Endothelial cell of umbilical vein (primary cell): ENCODE results near the gene ATXN2. TPM values are rescaled to one million over a fixed set of nuclear protein-coding genes. Genes with fewer than 3 reads are reported as not detected.

Experiments
- BruUV-seq: library from RNA; stranded (reverse); fragments of 400-500 nt; replicated peaks from 2 replicates; lab custom pipeline; 2021; lab: Mats Ljungman, UMichigan
- CTCF ChIA-PET: fragments of 300-600, 350-600 bp; sonication (Branson Sonifier 250); formaldehyde crosslinking; loops from one replicate; lab custom pipeline; 2021; ENCODE audit warnings: antibody characterized with exemption, inconsistent platforms; lab: Charles Lee
- POLR2A ChIA-PET: fragments of 300-600, 350-600 bp; sonication (Branson Sonifier 250); formaldehyde crosslinking; loops from one replicate; lab custom pipeline; 2021; ENCODE audit warnings: antibody characterized with exemption, inconsistent platforms; lab: Charles Lee
- DNase-seq: peaks from one replicate; pipeline ENCODE4 v3.0.0-alpha.2; 2011; ENCODE audit warnings: low read depth, low spot score
- FAIRE-seq: peaks from 2 replicates; lab custom pipeline; 2011; peaks lifted over from hg19 to GRCh38; lab: Jason Lieb, UNC
- H2AFZ ChIP-seq: 2 replicates; pipeline ENCODE4 v1.6.0; 2012; ENCODE audit warnings: low read depth, low read length, control low read depth, inconsistent platforms
- H3K27ac ChIP-seq: 2 replicates; pipeline ENCODE4 v1.5.1; 2011; ENCODE audit warnings: low read depth, mild to moderate bottlenecking, control low read depth, low read length, moderate library complexity; ENCODE audit not compliant: insufficient read depth
- H3K27me3 ChIP-seq, 2 experiments: 2 replicates each; pipeline versions ENCODE4 v1.6.0 to v1.6.1; 2011; ENCODE audit warnings: low read length in 2 of 2, mixed read lengths in 1 of 2; ENCODE audit not compliant: control insufficient read depth in 2 of 2, insufficient read depth in 2 of 2
- H3K36me3 ChIP-seq, 2 experiments: 2 replicates in 1 of 2; 3 replicates in 1 of 2; pipeline ENCODE4 v1.5.1; 2011; ENCODE audit warnings: low read length in 2 of 2, mild to moderate bottlenecking in 1 of 2, moderate library complexity in 1 of 2; ENCODE audit not compliant: control insufficient read depth in 2 of 2, insufficient read depth in 2 of 2; ENCODE audit errors: extremely low read depth in 1 of 2
- H3K4me1 ChIP-seq: 3 replicates; pipeline ENCODE4 v1.5.1; 2011; ENCODE audit warnings: mild to moderate bottlenecking, low read length; ENCODE audit not compliant: control insufficient read depth, insufficient read depth; ENCODE audit errors: extremely low read depth
- H3K4me2 ChIP-seq: 2 replicates; pipeline ENCODE4 v1.6.1; 2011; ENCODE audit warnings: low read length, control low read depth, mixed read lengths; ENCODE audit not compliant: insufficient read depth
- H3K4me3 ChIP-seq, 3 experiments: fragments of 200-600 bp in 1 of 3; sonication (generic), shearing (Covaris generic) in 1 of 3; replicated peaks in 1 of 3; 2 replicates each; pipeline ENCODE4 v1.5.1; 2011 to 2016; ENCODE audit warnings: control low read depth in 3 of 3, low read length in 3 of 3, mild to moderate bottlenecking in 2 of 3, inconsistent platforms in 1 of 3, low read depth in 1 of 3, moderate library complexity in 1 of 3; ENCODE audit not compliant: insufficient read depth in 1 of 3
- H3K79me2 ChIP-seq: 2 replicates; pipeline ENCODE4 v1.6.0; 2012; ENCODE audit warnings: low read length, inconsistent platforms; ENCODE audit not compliant: control insufficient read depth, insufficient read depth
- H3K9ac ChIP-seq: replicated peaks from 2 replicates; pipeline ENCODE3; 2011; ENCODE audit warnings: low read length, control low read depth; ENCODE audit not compliant: insufficient read depth; ENCODE audit errors: extremely low read depth
- H3K9me1 ChIP-seq: replicated peaks from 3 replicates; pipeline ENCODE4 v1.6.0; 2011; ENCODE audit warnings: mild to moderate bottlenecking, low read length; ENCODE audit not compliant: control insufficient read depth, insufficient read depth; ENCODE audit errors: extremely low read depth
- H3K9me3 ChIP-seq: replicated peaks from 2 replicates; pipeline ENCODE4 v1.5.1; 2012; ENCODE audit warnings: low read length, inconsistent platforms; ENCODE audit not compliant: control insufficient read depth, insufficient read depth
- H4K20me1 ChIP-seq: replicated peaks from 2 replicates; pipeline ENCODE3; 2011; ENCODE audit warnings: mild to moderate bottlenecking, low read length; ENCODE audit not compliant: control insufficient read depth, insufficient read depth; ENCODE audit errors: extremely low read depth
- EZH2 ChIP-seq: IDR thresholded peaks from 2 replicates; pipeline ENCODE4 v1.6.1; 2012; ENCODE audit warnings: borderline replicate concordance, low read depth, mild to moderate bottlenecking, moderate library complexity, low read length, inconsistent platforms; ENCODE audit not compliant: severe bottlenecking
- FOS ChIP-seq: IDR thresholded peaks from 2 replicates; pipeline ENCODE4 v1.6.1; 2011; ENCODE audit warnings: mild to moderate bottlenecking, low read length, moderate library complexity, borderline replicate concordance; ENCODE audit not compliant: insufficient read depth
- GATA2 ChIP-seq: IDR thresholded peaks from 2 replicates; pipeline ENCODE4 v1.7.0; 2011; ENCODE audit warnings: low read depth, mild to moderate bottlenecking, moderate library complexity, mixed read lengths, low read length; ENCODE audit not compliant: insufficient read length, insufficient read depth
- JUN ChIP-seq: IDR thresholded peaks from 2 replicates; pipeline ENCODE4 v1.6.1; 2011; ENCODE audit warnings: borderline replicate concordance, low read depth; ENCODE audit not compliant: insufficient read length, insufficient read depth
- MAX ChIP-seq: IDR thresholded peaks from 2 replicates; pipeline ENCODE4 v1.6.1; 2011; ENCODE audit not compliant: insufficient read depth, insufficient read length
- MYC ChIP-seq: IDR thresholded peaks from one replicate; pipeline ENCODE4 v1.6.1; 2011; ENCODE audit warnings: mild to moderate bottlenecking, low read depth, low read length
- POLR2A ChIP-seq: IDR thresholded peaks from 2 replicates; pipeline ENCODE4 v1.6.1; 2012; ENCODE audit warnings: low read depth, mild to moderate bottlenecking, control low read depth, low read length
- POLR2AphosphoS5 ChIP-seq: IDR thresholded peaks from 2 replicates; pipeline ENCODE4 v1.6.1; 2012; ENCODE audit warnings: low read depth, mild to moderate bottlenecking, control low read depth, low read length, moderate library complexity; ENCODE audit not compliant: insufficient read depth
- dilution Hi-C: fragments of 300-500 bp; cut with MboI; formaldehyde crosslinking; loops from one replicate; pipeline ENCODE4 v1.15.0; 2019; ENCODE audit warnings: low sequenced_read_pairs; ENCODE audit not compliant: extremely low pct_ligation_motif_present
- intact Hi-C: fragments of 100-400 bp; cut with micrococcal nuclease; formaldehyde crosslinking; loops from one replicate; pipeline ENCODE4 v1.10.0; 2022
- polyA plus RNA-seq, 4 experiments: library from polyadenylated mRNA; depleted of rRNA in 3 of 4; stranded (reverse) in 3 of 4; unstranded in 1 of 4; fragments of >200 nt; gene quantifications; 2 replicates each; pipeline versions ENCODE4 v1.2.1 to v1.2.3, GENCODE V29; 2011 to 2012; ENCODE audit warnings: missing spikeins in 1 of 4
- total RNA-seq: library from RNA; stranded (reverse); gene quantifications from 2 replicates; pipeline ENCODE4 v1.2.3, GENCODE V29; 2021
- TF ChIP-seq, protein P1 (sequence below), 2 donors: IDR thresholded peaks; 1 replicate in 1 of 2; 2 replicates in 1 of 2; pipeline ENCODE4 v1.5.1; 2011; ENCODE audit warnings: low read length in 2 of 2, mild to moderate bottlenecking in 2 of 2, moderate library complexity in 2 of 2, control low read depth in 1 of 2, inconsistent platforms in 1 of 2, low read depth in 1 of 2; ENCODE audit not compliant: insufficient read depth in 1 of 2; ENCODE audit errors: extremely low read depth in 1 of 2

The ATXN2 gene
- total and polyA plus RNA-seq, 2 donors (not counting 3 experiments of a cell fraction or from before 2014, with no cell fraction given): 58.9 to 86.7 TPM

DNA sequence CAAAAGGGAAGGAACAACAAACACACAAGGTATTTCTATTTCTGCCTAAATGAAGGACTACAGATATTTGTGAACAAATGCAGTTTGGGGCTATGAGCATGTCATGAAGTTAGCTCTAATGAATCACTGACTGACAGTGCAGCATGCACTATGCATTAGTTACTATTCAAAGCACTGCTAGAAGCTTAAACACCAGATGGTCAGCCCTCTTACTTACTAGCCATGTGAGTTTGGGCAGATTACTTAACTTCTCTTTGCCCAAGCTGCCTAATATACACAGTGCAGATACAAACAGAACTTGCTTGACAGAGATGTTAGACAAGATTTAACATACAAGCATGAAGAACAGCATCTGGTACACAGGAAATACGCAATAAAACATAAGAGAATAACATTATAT, 96.0 kb downstream of the ATXN2 start:
- no TSS peak for BruUV-seq
- no peak for FAIRE-seq
- no peak for DNase-seq

More for the DNA sequence above, 96.0 kb downstream of the ATXN2 start:
- Histone ChIP-seq H3K9me1 (no peaks in the 10 kb centered on the region), H3K4me2 (no peak overlapping the region), H3K27ac (no peak overlapping the region), H3K79me2 (no peaks in the 10 kb centered on the region), H3K36me3 (peaks cover 0 to 14% of the 10 kb centered on the region in 2 experiments), H3K9me3 (no peaks in the 10 kb centered on the region), H4K20me1 (no peaks in the 10 kb centered on the region), H3K9ac (no peak overlapping the region), H3K4me3 (no peak overlapping the region), H3K4me1 (no peaks in the 10 kb centered on the region), H2AFZ (no peak overlapping the region), H3K27me3 (no peaks in the 10 kb centered on the region)
- dilution Hi-C loops (no loop called here), intact Hi-C loops (no loop called here)
- POLR2A ChIA-PET: no interaction called here
- CTCF ChIA-PET: interaction anchor here (1.2 kb wide), 1 partner anchor 14 kb away, joined by 3 read pairs; no protein-coding TSS in a partner anchor
- TF ChIP-seq MAX (no peak), EZH2 (no peak), GATA2 (no peak), POLR2AphosphoS5 (no peak), POLR2A (no peak), MYC (no peak), FOS (no peak), JUN (no peak)
- TF ChIP-seq, protein P1, sequence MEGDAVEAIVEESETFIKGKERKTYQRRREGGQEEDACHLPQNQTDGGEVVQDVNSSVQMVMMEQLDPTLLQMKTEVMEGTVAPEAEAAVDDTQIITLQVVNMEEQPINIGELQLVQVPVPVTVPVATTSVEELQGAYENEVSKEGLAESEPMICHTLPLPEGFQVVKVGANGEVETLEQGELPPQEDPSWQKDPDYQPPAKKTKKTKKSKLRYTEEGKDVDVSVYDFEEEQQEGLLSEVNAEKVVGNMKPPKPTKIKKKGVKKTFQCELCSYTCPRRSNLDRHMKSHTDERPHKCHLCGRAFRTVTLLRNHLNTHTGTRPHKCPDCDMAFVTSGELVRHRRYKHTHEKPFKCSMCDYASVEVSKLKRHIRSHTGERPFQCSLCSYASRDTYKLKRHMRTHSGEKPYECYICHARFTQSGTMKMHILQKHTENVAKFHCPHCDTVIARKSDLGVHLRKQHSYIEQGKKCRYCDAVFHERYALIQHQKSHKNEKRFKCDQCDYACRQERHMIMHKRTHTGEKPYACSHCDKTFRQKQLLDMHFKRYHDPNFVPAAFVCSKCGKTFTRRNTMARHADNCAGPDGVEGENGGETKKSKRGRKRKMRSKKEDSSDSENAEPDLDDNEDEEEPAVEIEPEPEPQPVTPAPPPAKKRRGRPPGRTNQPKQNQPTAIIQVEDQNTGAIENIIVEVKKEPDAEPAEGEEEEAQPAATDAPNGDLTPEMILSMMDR (IDR thresholded peaks at IDR 0.05; ENCODE audit: extremely low read depth in 1 of 2, insufficient read depth in 1 of 2, low read depth in 1 of 2, low read length in 2 of 2): no peak
